ENCODE measurements around the gene SALL3.

Gene SALL3

DNA sequence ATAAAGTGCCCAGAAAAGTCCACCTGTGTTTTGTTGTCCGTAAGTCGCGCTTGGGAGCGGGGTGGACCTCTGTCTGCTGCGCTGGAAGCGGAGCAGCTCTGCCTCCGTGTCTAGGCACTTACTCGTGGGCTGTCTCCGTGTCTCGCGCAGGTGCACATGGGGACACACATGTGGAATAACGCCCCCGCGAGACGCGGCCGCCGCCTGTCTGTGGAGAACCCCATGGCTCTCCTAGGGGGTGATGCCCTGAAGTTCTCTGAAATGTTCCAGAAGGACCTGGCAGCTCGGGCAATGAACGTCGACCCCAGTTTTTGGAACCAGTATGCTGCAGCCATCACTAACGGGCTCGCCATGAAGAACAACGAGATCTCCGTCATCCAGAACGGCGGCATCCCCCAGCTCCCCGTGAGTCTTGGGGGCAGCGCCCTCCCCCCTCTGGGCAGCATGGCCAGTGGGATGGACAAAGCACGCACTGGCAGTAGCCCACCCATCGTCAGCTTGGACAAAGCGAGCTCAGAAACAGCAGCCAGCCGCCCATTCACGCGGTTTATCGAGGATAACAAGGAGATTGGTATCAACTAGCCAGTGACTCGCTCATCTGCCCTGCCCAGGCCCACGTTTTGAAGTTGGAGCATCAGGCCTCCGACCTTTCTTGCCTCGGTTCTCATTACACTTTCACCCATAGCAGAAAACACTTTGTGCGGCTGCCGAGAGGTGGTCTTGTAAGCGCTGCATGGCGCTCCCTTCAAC is 17.3 kb downstream of the SALL3 start:
- Mint-ChIP-seq H3K4me1 (ENCODE audit: low read depth) (no peaks in the 10 kb centered on the region), H3K36me3 (ENCODE audit: low read depth) (no peaks in the 10 kb centered on the region), H3K27ac (no peak overlapping the region), H3K9me3 (no peaks in the 10 kb centered on the region), H3K27me3 (ENCODE audit: low read depth) (peaks cover 13% of the 10 kb centered on the region), H3K4me3 (no peak overlapping the region)

DNA sequence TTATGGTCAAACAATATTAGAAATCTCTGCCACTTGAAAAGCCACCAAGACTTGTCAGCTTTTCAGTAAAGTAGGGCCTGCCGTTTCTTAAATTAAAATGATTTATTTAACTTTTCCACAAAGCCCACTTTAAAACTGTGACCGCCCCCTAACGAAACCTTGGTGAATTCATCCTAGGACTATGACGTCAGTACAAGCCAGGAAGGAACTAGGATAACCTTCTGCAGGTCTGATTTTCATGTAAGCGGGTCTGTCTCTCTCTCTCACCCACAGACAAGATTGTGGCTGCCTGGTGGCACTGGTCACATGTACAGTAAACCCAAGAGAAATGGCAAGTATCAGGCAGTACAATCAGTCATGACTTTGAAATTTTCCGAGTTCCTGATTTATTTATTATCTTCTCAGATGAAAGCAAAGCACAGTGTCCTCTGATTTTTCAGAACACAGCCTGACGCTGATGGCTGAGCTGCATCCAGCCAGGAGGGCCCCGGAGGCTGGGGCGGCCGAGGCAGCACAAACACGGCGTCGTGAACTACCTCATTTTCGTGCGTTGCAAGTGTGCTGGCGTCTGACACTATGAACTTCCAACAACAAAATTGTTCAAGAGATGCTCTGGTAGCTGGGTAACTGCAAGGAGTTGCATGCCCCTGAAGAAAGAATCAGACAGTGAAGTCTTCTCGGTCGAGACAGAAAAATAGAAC is 18.9 kb downstream of the SALL3 start:
- no peaks in the 10 kb centered on the region for H3K9me3 Mint-ChIP-seq
- H3K27ac Mint-ChIP-seq = no peak overlapping the region
- H3K4me3 Mint-ChIP-seq = no peak overlapping the region
- H3K27me3 Mint-ChIP-seq (ENCODE audit: low read depth) = peaks cover 13% of the 10 kb centered on the region
- H3K36me3 Mint-ChIP-seq (ENCODE audit: low read depth) = no peaks in the 10 kb centered on the region
- H3K4me1 Mint-ChIP-seq (ENCODE audit: low read depth) = no peaks in the 10 kb centered on the region

DNA sequence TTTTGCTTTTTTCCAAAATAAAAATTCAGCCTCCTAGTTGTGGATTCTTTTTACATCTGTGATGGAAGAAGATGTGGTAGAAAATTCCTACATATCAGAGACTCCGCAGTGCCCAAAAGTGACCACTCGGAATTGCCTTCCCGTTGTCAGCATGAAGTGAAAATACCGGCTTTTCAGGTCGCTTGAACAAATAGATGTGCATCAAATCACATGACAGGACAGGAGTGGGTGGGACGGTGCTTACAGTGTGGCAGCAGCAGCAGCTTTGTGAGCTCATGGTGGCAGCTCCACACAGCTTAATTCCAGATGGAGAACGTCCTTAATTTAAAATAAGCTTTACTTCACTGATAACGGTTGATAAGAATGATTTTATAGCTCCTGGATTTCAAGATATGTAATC is 20.3 kb downstream of the SALL3 start:
- no peak overlapping the region for H3K4me3 Mint-ChIP-seq
- peaks cover 13% of the 10 kb centered on the region for H3K27me3 Mint-ChIP-seq (ENCODE audit: low read depth)
- no peaks in the 10 kb centered on the region for H3K4me1 Mint-ChIP-seq (ENCODE audit: low read depth)
- no peaks in the 10 kb centered on the region for H3K36me3 Mint-ChIP-seq (ENCODE audit: low read depth)
- H3K9me3 Mint-ChIP-seq = no peaks in the 10 kb centered on the region
- no peak overlapping the region for H3K27ac Mint-ChIP-seq

- Mint-ChIP-seq H3K27ac (no peak overlapping the region), H3K27me3 (ENCODE audit: low read depth) (peaks cover 13% of the 10 kb centered on the region), H3K9me3 (no peaks in the 10 kb centered on the region), H3K4me3 (no peak overlapping the region), H3K4me1 (ENCODE audit: low read depth) (no peaks in the 10 kb centered on the region), H3K36me3 (ENCODE audit: low read depth) (no peaks in the 10 kb centered on the region)
Measured at GRCh38 chr18:79000997-79001396, 21.4 kb downstream of the SALL3 start.

GRCh38 chr18:79005653-79006052 is 26.0 kb downstream of the SALL3 start:
- Mint-ChIP-seq H3K4me1 (ENCODE audit: low read depth) (no peaks in the 10 kb centered on the region), H3K9me3 (no peaks in the 10 kb centered on the region), H3K4me3 (no peak overlapping the region), H3K27ac (no peak overlapping the region), H3K36me3 (ENCODE audit: low read depth) (no peaks in the 10 kb centered on the region), H3K27me3 (ENCODE audit: low read depth) (peaks cover 5% of the 10 kb centered on the region)

DNA sequence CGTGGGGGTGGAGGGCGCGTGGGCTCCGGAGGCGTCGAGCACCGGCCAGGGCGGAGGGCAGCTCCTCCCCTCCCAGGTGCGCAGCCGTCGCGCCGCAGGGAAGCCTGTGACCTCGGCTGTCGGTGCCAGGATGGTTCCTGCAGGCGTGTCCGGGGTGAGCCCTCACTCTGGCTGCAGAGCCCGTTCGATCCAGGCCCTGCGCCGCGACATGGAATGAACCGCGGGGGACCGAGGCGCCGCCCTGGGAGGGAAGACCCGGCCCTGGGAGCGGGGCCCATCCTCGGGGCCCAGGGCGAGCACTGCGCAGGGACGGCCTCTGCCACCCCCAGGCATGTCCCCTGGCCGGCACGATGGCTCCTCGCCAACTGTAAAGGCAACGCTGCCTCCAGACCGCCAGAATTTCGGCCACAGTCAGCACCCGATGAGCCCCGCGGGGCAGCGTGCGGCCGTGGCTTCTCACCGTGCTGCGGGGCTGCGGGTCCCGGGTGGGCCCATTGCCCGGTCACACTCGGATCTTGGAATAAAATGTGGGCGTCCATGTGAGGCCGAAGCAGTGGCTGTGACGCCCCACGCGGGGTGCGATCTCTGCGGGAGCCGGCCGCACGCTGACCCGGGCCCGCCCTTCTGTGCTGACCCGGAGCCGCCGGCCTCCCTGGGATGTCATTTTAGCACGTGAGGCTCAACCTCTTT is 26.6 kb downstream of the SALL3 start:
- H3K27ac Mint-ChIP-seq = no peak overlapping the region
- H3K9me3 Mint-ChIP-seq = no peaks in the 10 kb centered on the region
- no peak overlapping the region for H3K4me3 Mint-ChIP-seq
- no peaks in the 10 kb centered on the region for H3K36me3 Mint-ChIP-seq (ENCODE audit: low read depth)
- no peaks in the 10 kb centered on the region for H3K4me1 Mint-ChIP-seq (ENCODE audit: low read depth)
- no peaks in the 10 kb centered on the region for H3K27me3 Mint-ChIP-seq (ENCODE audit: low read depth)

DNA sequence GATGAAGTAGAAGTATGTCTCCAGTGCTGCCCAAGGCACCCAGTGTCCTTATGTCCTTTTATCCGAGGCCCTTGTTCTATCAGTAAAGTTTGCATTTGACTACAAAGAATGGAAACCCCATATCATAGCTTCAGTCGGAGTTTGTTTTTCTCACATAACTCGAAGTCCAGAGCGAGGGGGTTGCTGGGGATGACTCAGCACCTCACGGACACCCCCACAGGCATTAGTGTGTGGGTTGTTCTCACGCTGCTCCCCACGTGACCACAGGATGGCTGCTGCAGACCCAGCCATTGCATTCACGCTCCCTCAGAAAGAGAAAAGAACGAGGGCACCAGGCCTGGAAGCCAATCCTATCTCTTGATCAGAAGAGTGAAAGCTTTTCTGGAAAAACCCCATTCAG is 27.8 kb downstream of the SALL3 start:
- Mint-ChIP-seq H3K36me3 (ENCODE audit: low read depth) (no peaks in the 10 kb centered on the region), H3K4me3 (no peak overlapping the region), H3K27ac (no peak overlapping the region)

DNA sequence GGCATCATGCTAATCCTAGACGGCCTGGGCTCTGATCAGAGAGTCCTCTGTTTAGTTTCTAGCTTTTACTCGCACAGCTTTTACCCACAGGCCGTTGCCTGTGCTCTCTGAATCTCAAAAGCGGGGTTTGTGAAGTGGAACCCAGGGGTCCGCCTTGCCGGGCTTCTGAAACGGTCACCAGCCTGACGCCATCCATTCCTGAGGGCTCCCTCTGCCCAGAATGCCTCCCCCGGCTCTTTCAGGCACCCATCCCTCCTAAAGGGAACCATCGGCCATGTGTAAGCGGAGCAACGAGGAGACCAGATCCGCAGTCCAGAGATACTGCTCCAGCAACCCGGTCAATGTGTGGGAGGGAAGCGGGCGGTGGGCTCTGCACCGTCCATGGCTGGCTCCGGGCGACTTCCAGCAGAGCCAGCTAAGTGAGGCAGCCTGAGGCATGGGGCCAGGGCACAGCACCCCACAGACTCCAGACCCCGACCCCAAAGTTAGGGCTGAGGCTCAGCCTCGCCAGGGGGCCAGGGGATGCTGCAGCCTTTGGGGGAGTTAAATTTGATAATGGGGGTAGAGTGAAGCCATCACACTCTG is 28.8 kb downstream of the SALL3 start:
- no peak overlapping the region for H3K4me3 Mint-ChIP-seq
- peaks cover 3% of the 10 kb centered on the region for H3K27me3 Mint-ChIP-seq (ENCODE audit: low read depth)
- no peaks in the 10 kb centered on the region for H3K36me3 Mint-ChIP-seq (ENCODE audit: low read depth)
- H3K27ac Mint-ChIP-seq = no peak overlapping the region
- no peaks in the 10 kb centered on the region for H3K4me1 Mint-ChIP-seq (ENCODE audit: low read depth)
- H3K9me3 Mint-ChIP-seq = no peaks in the 10 kb centered on the region

More for the DNA sequence above, 27.8 kb downstream of the SALL3 start:
- Mint-ChIP-seq H3K9me3 (no peaks in the 10 kb centered on the region), H3K4me1 (ENCODE audit: low read depth) (no peaks in the 10 kb centered on the region), H3K27me3 (ENCODE audit: low read depth) (no peaks in the 10 kb centered on the region)

- Mint-ChIP-seq H3K27ac (no peak overlapping the region), H3K4me3 (no peak overlapping the region), H3K36me3 (ENCODE audit: low read depth) (no peaks in the 10 kb centered on the region), H3K9me3 (no peaks in the 10 kb centered on the region), H3K4me1 (ENCODE audit: low read depth) (no peaks in the 10 kb centered on the region), H3K27me3 (ENCODE audit: low read depth) (peaks cover 6% of the 10 kb centered on the region)
Measured at GRCh38 chr18:79010802-79011201, 31.2 kb downstream of the SALL3 start.

GRCh38 chr18:79011300-79011870 is 31.8 kb downstream of the SALL3 start:
- Mint-ChIP-seq H3K36me3 (ENCODE audit: low read depth) (no peaks in the 10 kb centered on the region), H3K27me3 (ENCODE audit: low read depth) (peaks cover 6% of the 10 kb centered on the region), H3K4me1 (ENCODE audit: low read depth) (no peaks in the 10 kb centered on the region), H3K9me3 (no peaks in the 10 kb centered on the region), H3K27ac (no peak overlapping the region), H3K4me3 (no peak overlapping the region)

DNA sequence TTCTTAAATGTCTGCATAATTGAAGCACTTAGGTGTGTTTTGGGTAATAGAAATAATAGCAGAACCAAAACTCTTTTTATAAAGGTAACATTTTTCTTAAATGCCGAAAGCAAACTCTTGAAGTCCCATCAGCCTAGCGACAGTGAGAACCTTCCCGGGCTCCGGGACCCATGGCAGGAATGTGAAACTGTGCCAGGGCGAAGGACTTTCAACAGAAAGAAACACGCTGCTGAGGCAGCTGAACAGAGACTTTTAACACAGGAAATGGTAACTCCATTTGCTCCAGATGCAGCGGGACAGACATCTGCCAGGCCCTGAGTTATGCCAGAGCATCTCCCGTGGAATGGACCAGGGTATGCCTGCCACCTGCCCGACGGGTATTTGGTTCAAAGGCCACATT is 34.3 kb downstream of the SALL3 start:
- Mint-ChIP-seq H3K27me3 (ENCODE audit: low read depth) (peaks cover 6% of the 10 kb centered on the region), H3K27ac (no peak overlapping the region), H3K4me3 (no peak overlapping the region), H3K4me1 (ENCODE audit: low read depth) (no peaks in the 10 kb centered on the region), H3K36me3 (ENCODE audit: low read depth) (no peaks in the 10 kb centered on the region), H3K9me3 (no peaks in the 10 kb centered on the region)

- no peaks in the 10 kb centered on the region for H3K36me3 Mint-ChIP-seq (ENCODE audit: low read depth)
- H3K4me1 Mint-ChIP-seq (ENCODE audit: low read depth) = no peaks in the 10 kb centered on the region
- H3K9me3 Mint-ChIP-seq = no peaks in the 10 kb centered on the region
- no peak overlapping the region for H3K27ac Mint-ChIP-seq
- no peaks in the 10 kb centered on the region for H3K27me3 Mint-ChIP-seq (ENCODE audit: low read depth)
- H3K4me3 Mint-ChIP-seq = no peak overlapping the region
Measured at GRCh38 chr18:79018911-79019310, 39.3 kb downstream of the SALL3 start.

DNA sequence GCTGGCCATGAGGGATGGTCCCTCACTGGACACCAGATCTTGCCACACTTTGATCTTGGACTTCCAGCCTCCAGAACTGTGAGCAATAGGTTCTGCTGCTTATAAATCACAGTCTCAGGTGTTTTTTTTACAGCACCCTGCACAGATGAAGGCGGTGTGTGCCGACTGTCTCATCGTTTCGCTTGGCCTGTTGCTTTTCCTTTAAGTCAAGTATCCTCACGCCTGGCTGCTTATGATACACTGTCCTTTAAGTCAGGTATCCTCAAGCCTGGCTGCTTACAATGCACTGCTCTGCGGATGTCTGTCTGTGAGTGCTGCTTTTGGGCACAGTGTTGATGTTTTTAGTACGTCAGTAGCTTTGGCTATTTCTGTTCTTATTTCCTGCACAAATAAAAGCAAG is 40.3 kb downstream of the SALL3 start:
- no peaks in the 10 kb centered on the region for H3K9me3 Mint-ChIP-seq
- no peak overlapping the region for H3K4me3 Mint-ChIP-seq
- no peaks in the 10 kb centered on the region for H3K27me3 Mint-ChIP-seq (ENCODE audit: low read depth)
- no peaks in the 10 kb centered on the region for H3K36me3 Mint-ChIP-seq (ENCODE audit: low read depth)
- H3K27ac Mint-ChIP-seq = no peak overlapping the region
- H3K4me1 Mint-ChIP-seq (ENCODE audit: low read depth) = no peaks in the 10 kb centered on the region

- no peak overlapping the region for H3K4me3 Mint-ChIP-seq
- H3K9me3 Mint-ChIP-seq = no peaks in the 10 kb centered on the region
- H3K27ac Mint-ChIP-seq = no peak overlapping the region
- no peaks in the 10 kb centered on the region for H3K4me1 Mint-ChIP-seq (ENCODE audit: low read depth)
- H3K36me3 Mint-ChIP-seq (ENCODE audit: low read depth) = no peaks in the 10 kb centered on the region
- H3K27me3 Mint-ChIP-seq (ENCODE audit: low read depth) = no peaks in the 10 kb centered on the region
Measured at GRCh38 chr18:79022603-79023002, 43.0 kb downstream of the SALL3 start.
